ENCODE measurements around the gene CDCP1. TPM values are rescaled to one million over a fixed set of nuclear protein-coding genes. Genes with fewer than 3 reads are reported as not detected.

CDCP1 gene
- total and polyA plus RNA-seq, 2 experiments from 2014 or later: 0.12 TPM; not detected in 1

DNA sequence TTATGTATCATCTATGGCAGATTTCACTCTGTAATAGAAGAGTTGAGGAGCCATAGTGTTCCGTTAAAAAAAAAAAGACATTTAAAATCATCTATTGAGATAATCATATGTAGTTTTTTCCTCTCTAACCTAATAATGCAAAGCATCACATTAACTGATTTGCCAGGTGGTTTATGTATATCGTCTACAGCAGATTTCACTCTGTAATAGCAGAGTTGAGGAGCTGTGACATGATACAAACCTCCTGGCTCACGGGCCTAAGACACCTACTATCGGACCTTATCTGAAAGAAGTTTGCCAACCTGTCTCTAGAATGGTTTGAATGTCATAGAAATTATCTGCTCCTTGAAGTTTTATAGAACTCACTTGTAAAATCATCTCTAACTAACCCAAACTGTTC is 29.8 kb downstream of the CDCP1 start:
- Histone ChIP-seq H3K4me3 (no peak overlapping the region), H3K27ac (no peak overlapping the region), H3K4me1 (ENCODE audit: low read depth) (peaks cover 19% of the 10 kb centered on the region), H3K9me3 (ENCODE audit: low read depth) (no peaks in the 10 kb centered on the region), H3K27me3 (no peaks in the 10 kb centered on the region), H3K36me3 (no peaks in the 10 kb centered on the region)
- no peak for DNase-seq (ENCODE audit: low read depth in 1 of 2, low spot score in 1 of 2)
- TF ChIP-seq, protein P1, sequence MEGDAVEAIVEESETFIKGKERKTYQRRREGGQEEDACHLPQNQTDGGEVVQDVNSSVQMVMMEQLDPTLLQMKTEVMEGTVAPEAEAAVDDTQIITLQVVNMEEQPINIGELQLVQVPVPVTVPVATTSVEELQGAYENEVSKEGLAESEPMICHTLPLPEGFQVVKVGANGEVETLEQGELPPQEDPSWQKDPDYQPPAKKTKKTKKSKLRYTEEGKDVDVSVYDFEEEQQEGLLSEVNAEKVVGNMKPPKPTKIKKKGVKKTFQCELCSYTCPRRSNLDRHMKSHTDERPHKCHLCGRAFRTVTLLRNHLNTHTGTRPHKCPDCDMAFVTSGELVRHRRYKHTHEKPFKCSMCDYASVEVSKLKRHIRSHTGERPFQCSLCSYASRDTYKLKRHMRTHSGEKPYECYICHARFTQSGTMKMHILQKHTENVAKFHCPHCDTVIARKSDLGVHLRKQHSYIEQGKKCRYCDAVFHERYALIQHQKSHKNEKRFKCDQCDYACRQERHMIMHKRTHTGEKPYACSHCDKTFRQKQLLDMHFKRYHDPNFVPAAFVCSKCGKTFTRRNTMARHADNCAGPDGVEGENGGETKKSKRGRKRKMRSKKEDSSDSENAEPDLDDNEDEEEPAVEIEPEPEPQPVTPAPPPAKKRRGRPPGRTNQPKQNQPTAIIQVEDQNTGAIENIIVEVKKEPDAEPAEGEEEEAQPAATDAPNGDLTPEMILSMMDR (IDR thresholded peaks at IDR 0.05; ENCODE audit: low read depth, low read length): no peak

DNA sequence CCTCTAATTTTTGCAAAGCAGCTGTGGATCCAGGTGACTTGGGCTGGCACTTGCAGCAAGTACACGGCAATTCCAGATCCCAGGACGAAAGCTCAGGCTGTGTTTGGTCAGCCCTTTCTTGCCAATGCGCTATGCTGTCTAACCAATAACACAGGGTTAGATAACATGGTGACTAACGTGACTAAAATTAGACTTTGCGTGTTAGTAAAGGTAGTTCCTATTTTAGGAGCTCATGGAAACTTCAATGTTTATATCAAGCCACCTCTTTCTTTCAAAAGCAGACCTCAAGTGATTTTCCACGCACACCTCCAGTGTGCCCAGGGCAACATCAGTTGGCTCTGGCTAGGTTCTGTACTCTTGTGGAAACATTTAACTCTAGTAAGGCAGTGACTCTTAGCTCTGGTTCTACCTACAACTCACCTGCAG is 32.5 kb downstream of the CDCP1 start:
- peaks cover 9% of the 10 kb centered on the region for H3K4me1 ChIP-seq (ENCODE audit: low read depth)
- H3K27me3 ChIP-seq: no peaks in the 10 kb centered on the region
- H3K27ac ChIP-seq: peak overlapping the region; percentile 43
- peak; percentile 35 to 37 for DNase-seq (ENCODE audit: low read depth in 1 of 2, low spot score in 1 of 2)
- TF ChIP-seq, protein P1 (IDR thresholded peaks at IDR 0.05; ENCODE audit: low read depth, low read length): no peak
- no peaks in the 10 kb centered on the region for H3K36me3 ChIP-seq
- no peak overlapping the region for H3K4me3 ChIP-seq
- no peaks in the 10 kb centered on the region for H3K9me3 ChIP-seq (ENCODE audit: low read depth)

DNA sequence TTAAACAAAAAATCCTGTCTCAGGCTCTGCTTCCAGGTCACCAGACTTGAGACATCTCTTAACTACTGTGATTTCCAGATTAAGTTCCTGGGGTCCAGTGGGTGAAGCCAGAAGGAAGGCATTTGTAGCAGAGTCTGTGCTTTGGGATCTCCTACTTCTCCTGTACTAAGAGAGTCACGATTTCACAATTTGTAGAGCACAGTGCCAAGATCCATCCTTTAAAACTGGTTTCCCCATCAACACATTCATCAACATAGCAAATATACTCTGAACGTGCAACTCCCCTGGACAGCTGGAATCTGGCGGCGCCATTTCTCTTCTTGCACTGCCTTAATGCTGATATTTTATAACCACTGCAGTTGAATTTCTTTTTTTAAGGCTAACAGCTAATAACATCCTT is 33.2 kb downstream of the CDCP1 start:
- Histone ChIP-seq H3K4me3 (no peak overlapping the region), H3K4me1 (ENCODE audit: low read depth) (peaks cover 11% of the 10 kb centered on the region), H3K27ac (no peak overlapping the region), H3K36me3 (no peaks in the 10 kb centered on the region), H3K9me3 (ENCODE audit: low read depth) (no peaks in the 10 kb centered on the region), H3K27me3 (no peaks in the 10 kb centered on the region)
- TF ChIP-seq, protein P1 (IDR thresholded peaks at IDR 0.05; ENCODE audit: low read depth, low read length): no peak
- peak in 1 of 2 donors; percentile 93 for DNase-seq (ENCODE audit: low read depth in 1 of 2, low spot score in 1 of 2)

DNA sequence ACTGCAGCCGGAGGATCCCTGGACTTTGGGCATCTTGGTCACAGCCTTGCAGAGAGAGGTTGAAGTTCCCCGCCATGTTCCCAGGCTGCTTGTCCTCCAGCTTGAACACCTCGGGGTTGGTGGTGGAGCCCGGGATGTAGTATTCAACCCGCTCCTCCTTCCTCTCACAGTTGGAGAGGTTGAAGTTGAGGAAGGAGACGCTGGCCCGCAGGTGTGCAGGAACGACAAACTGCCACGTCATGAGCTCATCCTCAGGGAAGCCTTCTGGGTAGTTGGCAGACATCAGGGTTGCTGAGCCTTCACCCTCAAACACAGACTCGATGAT is 35.7 kb downstream of the CDCP1 start:
- Histone ChIP-seq H3K9me3 (ENCODE audit: low read depth) (no peaks in the 10 kb centered on the region), H3K27ac (no peak overlapping the region), H3K4me3 (no peak overlapping the region), H3K36me3 (no peaks in the 10 kb centered on the region), H3K4me1 (ENCODE audit: low read depth) (peaks cover 11% of the 10 kb centered on the region), H3K27me3 (no peaks in the 10 kb centered on the region)
- TF ChIP-seq, protein P1 (IDR thresholded peaks at IDR 0.05; ENCODE audit: low read depth, low read length): no peak
- DNase-seq (ENCODE audit: low read depth in 1 of 2, low spot score in 1 of 2): no peak

DNA sequence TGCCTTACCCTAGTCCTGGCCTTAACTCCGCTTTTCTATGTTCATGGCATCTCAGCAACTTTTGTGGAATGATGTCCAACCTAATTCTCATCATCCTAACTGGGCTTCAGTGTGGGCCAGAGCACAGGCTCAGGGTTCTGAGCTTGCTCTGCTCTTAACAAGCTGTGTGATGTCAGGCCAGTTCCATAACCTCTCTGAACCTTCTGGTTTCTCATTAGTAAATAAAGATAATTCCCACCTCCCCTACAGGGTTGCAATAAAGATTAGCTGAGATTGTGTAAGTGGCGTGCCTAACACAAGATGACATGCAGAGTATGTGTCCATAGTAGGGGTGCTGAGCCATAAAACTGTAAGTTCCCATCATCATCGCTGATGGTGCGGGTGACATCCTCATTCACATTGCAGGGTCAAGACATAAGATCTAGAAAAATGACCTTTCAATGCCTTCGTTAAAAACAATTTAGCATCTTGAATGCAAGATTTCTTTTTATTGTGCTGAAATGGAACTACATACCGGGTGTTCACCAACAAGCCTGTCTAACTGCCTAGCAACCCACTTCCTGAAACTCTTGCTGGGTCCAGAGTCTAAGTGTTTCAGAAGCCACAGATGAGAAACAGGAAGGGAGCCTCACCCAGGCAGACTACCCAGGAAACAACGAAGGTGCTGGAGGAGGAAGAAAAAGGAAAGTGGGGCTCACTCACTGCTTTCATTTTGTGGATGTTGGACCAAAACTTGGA is 36.2 kb downstream of the CDCP1 start:
- Histone ChIP-seq H3K9me3 (ENCODE audit: low read depth) (no peaks in the 10 kb centered on the region), H3K4me1 (ENCODE audit: low read depth) (peaks cover 11% of the 10 kb centered on the region), H3K4me3 (no peak overlapping the region), H3K36me3 (no peaks in the 10 kb centered on the region), H3K27ac (no peak overlapping the region), H3K27me3 (no peaks in the 10 kb centered on the region)
- TF ChIP-seq, protein P1 (IDR thresholded peaks at IDR 0.05; ENCODE audit: low read depth, low read length): no peak
- DNase-seq (ENCODE audit: low read depth in 1 of 2, low spot score in 1 of 2): no peak
